ENCODE data around the gene JCAD.

GRCh38 chr10:30074090-30074489 lies 14.7 kb upstream of the JCAD start:
- TF ChIP-seq EZH2 (IDR thresholded peaks at IDR 0.05) (no peak), POLR2AphosphoS5 (IDR thresholded peaks at IDR 0.05; ENCODE audit: borderline replicate concordance, low read depth, low read length) (no peak)

All from SK-N-MC (cell line).